GM19324 (cell line): Measurements from ENCODE around the gene FOXC1.

Experiments used
- ATAC-seq: cut with Tn5 transposase; IDR thresholded peaks from one replicate; pipeline ENCODE4 v1.9.1; 2021; ENCODE audit warnings: mild to moderate bottlenecking, moderate library complexity; ENCODE audit not compliant: unreplicated experiment, low FRiP score

Gene FOXC1

GRCh38 chr6:1598433-1598832 is 11.3 kb upstream of the FOXC1 start:
- ATAC-seq = no peak

GRCh38 chr6:1598886-1599285 is 10.8 kb upstream of the FOXC1 start:
- ATAC-seq = no peak

DNA sequence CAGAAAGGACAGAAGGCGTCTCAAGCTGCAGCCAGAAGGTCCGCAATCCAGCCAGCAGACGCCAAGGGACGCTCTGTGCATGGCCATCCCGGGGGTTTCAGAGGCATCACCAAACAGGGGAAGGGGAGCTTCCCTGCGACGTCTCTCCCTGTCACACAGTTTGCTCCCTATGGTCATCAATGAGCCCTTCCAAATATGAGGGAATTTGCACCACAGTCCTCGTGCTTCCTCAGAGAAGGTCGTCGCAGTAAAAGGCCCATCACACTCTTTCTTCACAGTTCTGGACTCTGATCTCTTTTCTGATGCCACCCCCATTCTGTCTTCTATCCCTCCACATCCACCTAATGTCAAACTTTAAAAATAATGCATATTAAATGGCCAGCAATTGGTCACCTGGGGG is 10.2 kb upstream of the FOXC1 start:
- no peak for ATAC-seq

DNA sequence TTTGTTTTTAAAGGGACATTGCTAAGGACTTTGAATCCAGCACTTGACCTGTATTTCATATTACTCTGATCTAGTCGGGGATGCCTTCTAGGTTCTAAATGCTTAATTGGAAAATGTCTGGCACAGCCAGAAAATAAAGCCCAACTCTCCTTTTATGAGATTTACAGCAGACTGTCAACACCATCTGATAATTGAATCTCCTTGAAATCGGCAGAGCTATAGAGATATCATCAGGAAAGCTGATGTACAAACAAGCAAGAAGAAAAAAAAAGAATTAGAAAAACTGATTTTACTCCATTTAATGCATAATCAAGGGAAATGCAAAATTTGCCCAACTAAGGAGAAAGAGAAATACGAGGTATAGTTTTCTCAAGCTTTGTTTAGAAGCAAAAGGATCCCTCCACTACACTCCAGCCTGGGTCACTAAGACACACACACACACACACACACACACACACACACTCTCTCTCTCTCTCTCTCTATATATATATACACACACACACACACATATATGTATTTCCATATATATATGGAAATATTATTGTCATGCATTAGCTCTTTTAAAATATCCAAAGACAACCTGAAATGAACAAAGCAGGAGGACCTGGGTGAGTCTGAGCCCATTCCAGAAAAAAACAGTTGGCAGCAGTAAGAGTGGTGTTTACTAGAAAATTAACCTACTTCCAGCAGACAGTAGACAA is 9.5 kb upstream of the FOXC1 start:
- ATAC-seq = no peak

- no peak for ATAC-seq
Measured at GRCh38 chr6:1600764-1601157, 9.0 kb upstream of the FOXC1 start.

DNA sequence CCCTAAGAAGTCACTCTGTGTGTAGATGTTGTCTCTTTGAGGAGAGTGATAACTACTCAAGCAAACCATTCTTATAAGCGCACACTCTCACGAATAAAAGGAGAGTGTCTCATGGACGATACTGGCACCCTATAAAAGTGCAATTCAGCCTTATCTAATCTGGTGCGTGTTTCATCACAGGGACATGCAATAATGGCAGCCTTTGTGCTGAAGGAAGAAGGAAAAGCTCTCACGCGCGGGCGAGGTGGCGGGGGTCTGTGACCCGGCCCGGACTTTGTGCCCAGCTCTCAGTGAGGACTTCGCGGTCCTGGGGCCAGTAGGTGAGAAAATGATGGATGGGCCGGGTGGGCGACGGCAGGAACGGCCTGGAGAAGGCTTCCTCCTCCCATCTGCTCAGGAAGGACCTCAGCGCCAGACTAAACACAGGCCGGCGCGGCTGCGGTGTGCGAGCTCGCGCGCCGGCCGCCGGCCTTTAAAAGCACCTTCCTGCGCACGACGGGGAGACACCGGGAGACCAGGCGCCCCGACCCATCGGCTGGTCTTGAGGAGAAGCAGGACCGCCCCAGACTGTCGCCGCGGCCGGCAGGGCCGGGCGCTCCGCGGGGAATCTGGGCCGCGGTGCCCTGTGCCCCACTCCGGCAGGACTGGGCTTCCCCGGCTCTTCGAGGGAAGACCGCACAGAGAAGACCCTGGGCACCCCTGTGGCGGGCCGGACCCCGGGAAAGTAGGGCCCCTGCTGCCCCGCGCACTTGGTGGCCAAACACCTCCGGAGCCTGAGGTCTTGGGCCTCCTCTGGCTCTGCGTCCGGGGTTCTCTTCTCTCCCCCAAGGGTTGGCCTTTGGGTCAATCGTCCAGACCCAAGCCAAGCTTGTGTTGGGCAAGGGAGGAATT is 8.3 kb upstream of the FOXC1 start:
- ATAC-seq = no peak

- ATAC-seq = no peak
Measured at GRCh38 chr6:1602049-1602713, 7.5 kb upstream of the FOXC1 start.

GRCh38 chr6:1603708-1604107 is 6.0 kb upstream of the FOXC1 start:
- ATAC-seq = no peak

GRCh38 chr6:1604158-1605003 is 5.3 kb upstream of the FOXC1 start:
- peak; percentile 67 for ATAC-seq

- ATAC-seq = no peak
Measured at GRCh38 chr6:1605004-1605892, 4.5 kb upstream of the FOXC1 start.

DNA sequence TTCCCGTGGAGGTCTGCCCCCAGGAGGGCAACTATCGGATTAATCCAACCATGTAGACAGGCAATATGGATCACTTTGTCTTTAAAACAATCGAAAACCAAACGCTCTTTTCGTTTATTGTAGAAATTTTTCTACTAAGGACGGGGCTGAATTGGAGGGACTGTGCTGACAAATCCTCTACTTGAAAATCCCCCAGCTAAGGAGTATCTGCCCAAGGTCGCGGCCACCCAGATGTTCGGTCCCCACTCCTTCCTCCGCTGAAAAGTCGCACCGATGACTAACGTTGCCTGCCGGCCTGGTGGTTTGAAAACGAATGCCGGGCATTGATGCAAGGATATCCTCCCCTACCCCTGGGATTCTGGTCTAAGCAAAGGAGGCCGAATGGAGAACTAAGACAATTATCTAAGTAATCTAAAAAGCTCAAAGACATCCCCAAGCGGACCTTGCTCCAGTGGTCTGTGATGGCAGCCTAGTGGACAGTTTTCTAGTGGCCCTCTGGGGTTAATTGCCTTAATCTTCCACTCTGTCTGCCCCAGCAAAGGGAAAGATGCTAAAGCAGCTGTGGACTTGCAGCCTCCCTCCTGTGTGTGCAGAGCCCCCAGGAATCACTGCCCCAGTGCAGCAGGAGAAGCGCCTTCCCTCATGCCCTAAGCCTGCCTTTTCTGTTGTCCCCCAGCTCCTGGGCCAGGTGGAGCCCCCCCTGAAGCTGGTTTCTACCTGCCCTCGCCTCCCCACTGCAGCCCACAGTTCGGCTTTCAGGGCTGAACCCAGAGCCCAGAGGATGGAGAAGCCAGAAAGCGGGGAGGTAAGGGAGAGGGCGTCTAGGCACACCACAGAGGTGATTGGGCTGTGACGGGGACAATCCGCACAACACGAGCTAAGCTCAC is 3.6 kb upstream of the FOXC1 start:
- no peak for ATAC-seq

- no peak for ATAC-seq
Measured at GRCh38 chr6:1606780-1607515, 2.8 kb upstream of the FOXC1 start.

GRCh38 chr6:1607516-1608221 is 2.0 kb upstream of the FOXC1 start:
- ATAC-seq = no peak

GRCh38 chr6:1608222-1609040 is 1.3 kb upstream of the FOXC1 start:
- ATAC-seq = no peak

DNA sequence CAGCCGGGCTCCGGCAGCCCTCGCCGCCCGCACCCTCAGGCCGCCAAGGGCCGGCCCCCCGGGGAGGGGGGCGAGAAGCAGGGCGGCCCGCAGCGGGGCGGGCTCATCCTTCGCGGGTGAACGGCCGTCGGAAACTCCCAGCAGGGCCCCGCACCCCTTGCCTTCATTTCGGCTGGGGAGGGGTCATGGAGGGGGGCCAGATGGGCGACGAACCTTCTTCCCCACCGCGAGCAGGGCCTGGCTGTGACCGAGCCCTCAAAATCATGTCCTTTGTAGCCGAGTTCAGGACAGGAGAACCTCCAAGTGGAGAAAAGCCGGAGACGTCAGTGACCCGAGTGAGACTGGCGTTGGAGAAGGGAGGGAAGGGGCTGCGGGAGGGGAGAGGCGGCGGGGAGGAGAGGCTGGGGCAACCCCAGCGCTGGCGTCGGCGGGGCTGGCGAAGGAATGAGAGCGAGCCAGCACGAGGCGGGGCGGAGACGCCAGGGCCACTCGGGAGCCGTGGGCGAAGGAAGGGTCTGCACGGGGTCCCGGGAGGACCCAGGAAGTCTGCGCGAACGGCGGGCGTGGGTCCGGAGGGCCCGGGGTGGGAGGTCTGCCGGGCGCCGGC is 571 bp upstream of the FOXC1 start:
- ATAC-seq = no peak
